C4-2B (cell line): ENCODE results near the gene WWOX.

Source experiments
- H3K27ac ChIP-seq: fragments of 450-650 bp; 2 replicates; pipeline ENCODE4 v1.5.1; 2017
- ZFX ChIP-seq: fragments of 450-650 bp; IDR thresholded peaks from 2 replicates; pipeline ENCODE4 v1.6.1; 2017
- TF ChIP-seq, protein P1 (sequence below): fragments of 450-650 bp; conservative IDR thresholded peaks from 2 replicates; pipeline ENCODE4 v1.5.1; 2017; ENCODE audit warnings: mild to moderate bottlenecking

WWOX gene

DNA sequence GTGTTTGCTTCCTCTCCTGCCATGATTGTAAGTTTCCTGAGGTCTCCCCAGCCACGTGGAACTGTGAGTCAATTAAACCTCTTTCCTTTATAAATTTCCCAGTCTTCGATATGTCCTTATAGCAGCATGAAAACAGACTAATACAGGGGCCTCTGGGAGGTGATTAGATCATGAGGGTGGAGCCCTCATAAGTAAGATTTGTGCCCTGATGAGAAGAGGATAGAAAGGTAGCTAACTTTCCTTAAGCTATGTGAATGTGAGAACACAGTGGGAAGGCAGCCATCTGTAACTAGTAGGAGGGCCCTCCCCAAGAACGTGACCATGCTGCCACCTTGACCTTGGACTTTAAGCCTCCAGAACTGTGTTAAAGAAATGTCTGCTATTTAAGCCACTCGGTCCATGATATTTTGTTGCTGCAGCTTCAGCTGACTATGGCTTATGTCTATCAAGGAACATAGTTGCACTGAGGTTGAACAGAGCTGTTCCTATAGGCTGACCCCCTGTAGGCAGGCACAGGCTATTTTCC, 30.7 kb downstream of the WWOX start:
- TF ChIP-seq, protein P1, sequence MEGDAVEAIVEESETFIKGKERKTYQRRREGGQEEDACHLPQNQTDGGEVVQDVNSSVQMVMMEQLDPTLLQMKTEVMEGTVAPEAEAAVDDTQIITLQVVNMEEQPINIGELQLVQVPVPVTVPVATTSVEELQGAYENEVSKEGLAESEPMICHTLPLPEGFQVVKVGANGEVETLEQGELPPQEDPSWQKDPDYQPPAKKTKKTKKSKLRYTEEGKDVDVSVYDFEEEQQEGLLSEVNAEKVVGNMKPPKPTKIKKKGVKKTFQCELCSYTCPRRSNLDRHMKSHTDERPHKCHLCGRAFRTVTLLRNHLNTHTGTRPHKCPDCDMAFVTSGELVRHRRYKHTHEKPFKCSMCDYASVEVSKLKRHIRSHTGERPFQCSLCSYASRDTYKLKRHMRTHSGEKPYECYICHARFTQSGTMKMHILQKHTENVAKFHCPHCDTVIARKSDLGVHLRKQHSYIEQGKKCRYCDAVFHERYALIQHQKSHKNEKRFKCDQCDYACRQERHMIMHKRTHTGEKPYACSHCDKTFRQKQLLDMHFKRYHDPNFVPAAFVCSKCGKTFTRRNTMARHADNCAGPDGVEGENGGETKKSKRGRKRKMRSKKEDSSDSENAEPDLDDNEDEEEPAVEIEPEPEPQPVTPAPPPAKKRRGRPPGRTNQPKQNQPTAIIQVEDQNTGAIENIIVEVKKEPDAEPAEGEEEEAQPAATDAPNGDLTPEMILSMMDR = no peak
- no peak for TF ChIP-seq ZFX
- H3K27ac ChIP-seq = no peak overlapping the region

DNA sequence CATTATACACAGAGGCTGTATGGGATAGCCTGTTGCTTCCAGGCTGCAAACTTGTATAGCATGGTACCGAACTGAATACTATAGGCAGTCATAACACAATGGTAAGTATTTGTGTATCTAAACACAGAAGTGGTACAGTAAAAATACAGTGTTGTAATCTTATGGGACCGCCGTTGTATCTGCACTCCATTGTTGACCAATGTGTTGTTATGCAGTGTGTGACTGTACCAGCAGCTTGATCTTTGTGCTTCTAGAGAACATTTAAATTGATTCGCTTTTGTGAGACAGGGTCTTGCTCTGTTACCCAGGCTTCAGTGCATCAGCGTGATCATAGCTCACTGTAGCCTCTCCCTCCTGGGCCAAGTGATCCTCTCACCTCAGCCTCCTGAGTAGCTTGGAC, 31.5 kb downstream of the WWOX start:
- H3K27ac ChIP-seq = no peak overlapping the region

DNA sequence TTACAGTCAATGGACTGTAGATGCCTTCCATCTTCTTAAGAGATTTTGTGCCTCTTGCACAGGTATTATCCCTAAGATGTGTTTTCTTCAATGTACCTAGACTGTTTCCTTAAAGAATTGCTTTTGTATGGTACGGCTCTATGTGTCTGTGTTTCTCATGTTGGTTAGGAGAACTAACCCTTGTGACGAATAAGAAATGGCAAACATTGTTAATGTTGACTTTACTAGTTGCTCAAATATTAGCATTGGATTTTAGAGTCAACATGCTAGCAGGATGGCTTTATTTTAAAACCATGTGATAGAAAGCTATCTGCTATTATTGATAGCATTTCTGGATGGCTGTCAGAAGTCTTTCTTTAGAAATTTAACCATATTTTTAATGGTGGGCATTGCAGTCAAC, 34.5 kb downstream of the WWOX start:
- TF ChIP-seq, protein P1 = no peak
- no peak for TF ChIP-seq ZFX
- H3K27ac ChIP-seq = peak overlapping the region; percentile 70

More for the DNA sequence above, 31.5 kb downstream of the WWOX start:
- no peak for TF ChIP-seq ZFX
- TF ChIP-seq, protein P1 = no peak

DNA sequence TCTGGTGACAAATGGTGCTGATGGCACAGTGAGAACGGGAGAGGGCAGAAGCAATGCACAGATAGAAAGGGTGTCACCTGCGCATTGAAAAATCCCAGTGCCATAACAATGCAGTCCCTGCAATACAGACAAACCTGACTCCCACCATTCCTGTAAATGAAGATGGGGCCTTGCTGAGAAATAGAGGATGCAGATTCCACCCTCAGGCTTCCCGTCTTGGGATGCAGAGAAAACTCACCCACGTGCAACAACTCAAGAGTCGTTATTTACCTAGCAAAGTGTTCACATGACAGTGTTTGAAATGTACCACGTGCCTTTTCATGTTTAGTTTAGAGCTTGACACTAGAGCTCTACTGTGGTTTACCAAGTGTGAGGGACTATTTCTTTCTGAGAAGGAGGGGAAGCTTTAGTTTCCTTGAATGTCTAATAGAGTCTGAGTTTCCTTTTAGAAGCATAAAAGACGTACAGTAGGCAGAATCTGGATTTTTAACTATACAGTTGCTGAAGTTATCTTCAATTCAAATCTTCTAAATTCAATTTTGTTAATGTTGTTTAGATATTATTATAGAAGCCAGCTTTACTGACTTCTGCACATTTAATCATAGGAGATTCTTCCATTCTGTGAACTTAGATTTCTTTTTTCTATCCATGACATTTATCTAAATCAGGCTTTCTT, 35.6 kb downstream of the WWOX start:
- peak overlapping the region; percentile 26; the same call in 1 of the 2 replicates for H3K27ac ChIP-seq
- TF ChIP-seq, protein P1 = no peak
- no peak for TF ChIP-seq ZFX

DNA sequence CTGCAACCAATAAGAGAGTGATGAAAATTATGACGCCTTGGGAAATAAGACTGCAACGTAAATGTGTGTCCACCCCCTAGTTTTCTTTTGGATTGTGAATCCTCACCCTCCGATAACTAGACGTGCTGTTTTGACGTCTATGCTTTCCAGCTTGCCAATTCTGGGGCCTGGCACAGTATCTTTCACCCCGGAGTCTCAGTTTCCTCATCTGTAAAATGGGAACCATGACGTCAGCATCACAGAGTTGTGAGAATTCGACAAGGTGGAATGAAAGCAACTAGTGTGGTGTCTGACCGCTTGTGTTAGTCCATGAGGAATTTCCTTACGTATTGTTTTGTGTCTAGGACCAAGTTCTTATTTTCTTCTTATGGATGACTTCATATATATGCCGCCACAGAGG, 37.7 kb downstream of the WWOX start:
- H3K27ac ChIP-seq = no peak overlapping the region
- TF ChIP-seq ZFX = no peak
- TF ChIP-seq, protein P1 = no peak

DNA sequence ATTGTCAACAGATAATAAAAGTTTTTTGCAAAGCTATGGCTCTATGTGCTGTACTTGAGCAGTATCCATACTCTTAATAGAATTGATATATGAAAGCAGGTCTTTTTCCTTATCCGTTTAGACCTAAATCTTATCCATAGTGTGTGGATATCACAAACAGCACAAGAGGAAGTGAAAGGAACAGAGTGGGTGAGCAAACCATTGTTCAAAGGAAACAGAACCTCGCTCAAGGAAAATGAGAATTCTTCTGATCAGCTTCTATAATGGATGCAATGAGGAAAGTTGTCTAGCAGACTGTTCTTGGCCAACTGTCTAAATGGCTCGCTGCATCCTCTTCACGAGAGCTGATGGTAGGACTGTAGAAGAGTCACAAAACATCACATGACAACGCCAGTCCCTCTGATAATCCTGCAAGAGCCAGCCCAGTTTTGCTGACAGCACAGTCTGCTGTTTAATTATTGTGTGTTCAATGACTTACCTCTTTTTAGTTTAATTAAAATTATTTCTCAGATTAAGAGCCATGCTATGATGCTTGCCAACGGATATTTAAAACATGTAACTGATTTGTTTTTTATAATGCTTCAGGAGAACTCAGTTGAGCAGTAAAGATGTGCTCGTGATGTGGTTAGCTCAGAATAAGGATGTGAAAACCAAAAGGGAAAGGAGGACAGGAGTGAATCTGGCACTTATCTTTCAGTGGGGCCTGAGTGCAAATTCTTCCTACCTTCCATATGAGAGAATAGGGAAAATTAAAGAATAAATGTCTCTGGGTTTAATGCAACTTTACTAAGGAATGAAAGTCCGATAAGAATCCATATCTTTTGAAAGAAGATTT, 38.5 kb downstream of the WWOX start:
- H3K27ac ChIP-seq = no peak overlapping the region
- TF ChIP-seq ZFX = no peak
- TF ChIP-seq, protein P1 = no peak
